ENCODE data around the gene LEUTX.
"Not testable (repeated sequence)": the region's sequence is repeated elsewhere in the genome, so short reads cannot be mapped to it uniquely, and the experiment has no call there.

LEUTX gene

DNA sequence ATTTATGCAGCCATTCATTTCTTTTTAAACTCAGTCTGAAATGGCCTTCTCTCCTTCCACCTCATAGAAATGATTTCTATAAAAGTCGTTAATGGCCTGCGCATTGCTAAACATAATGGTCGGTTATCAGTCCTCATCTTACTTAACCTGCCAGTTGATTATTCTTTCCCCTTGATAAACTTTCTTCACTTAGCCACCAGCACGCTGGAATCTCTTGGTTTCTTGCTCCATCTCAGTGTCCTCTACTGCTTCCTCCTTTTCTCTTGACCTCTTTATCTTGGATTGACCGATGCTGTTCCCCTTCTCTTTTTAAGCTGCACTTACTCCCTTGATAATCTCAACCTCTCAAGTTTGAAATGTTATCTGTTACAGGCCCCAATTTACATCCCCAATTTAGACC is 28.7 kb upstream of the LEUTX start:
- ChIA-PET POLR2A (ENCODE audit: low non-redundant PET) (no interaction called here), CTCF (no interaction called here)
- H3K27ac ChIP-seq, result no peak overlapping the region
- no peak for DNase-seq (ENCODE audit: low spot score)
- no peak for TF ChIP-seq CTCF (conservative IDR thresholded peaks at IDR 0.05; ENCODE audit: low read depth)

DNA sequence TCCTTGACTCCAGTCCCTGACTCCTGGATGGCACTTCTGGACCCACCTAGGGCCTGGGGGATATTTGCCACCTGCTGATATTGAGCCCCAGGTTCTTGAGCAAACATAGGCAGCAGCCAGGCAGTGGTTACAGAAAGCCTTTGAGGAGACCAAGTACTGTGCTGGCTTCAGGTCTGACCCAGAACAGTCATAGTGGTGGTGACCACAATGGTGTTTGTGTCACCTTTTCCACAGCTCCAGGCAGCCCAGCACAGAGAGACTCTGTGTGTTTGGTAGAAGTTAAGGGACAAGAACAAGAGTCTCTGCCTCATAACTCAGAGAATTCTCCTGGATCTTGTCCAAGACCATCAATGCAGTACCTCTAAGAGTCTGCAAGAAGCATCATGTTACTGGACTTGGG is 26.3 kb upstream of the LEUTX start:
- CTCF ChIA-PET, result no interaction called here
- POLR2A ChIA-PET (ENCODE audit: low non-redundant PET), result no interaction called here

DNA sequence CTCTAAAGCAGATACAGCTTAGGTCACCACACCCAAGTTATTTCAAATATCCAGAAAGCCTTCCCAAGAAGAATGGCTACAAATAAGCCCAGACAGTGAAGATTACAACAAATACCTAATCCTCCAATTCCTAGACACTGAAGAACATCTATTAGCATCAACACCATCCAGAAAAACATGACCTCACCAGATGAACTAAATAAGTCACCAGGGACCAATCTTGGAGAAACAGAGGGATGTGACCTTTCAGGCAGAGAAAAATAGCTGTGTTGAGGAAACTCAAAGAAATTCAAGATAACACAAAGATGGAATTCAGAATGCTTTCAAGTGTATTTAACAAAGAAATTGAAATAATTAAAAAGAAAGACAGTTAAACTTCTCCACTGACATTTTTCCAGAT is 25.9 kb upstream of the LEUTX start:
- CTCF ChIA-PET, result no interaction called here
- no peak overlapping the region for H3K27ac ChIP-seq
- no peak for DNase-seq (ENCODE audit: low spot score)
- POLR2A ChIA-PET (ENCODE audit: low non-redundant PET), result no interaction called here
- TF ChIP-seq CTCF (conservative IDR thresholded peaks at IDR 0.05; ENCODE audit: low read depth), result no peak

More for the DNA sequence above, 26.3 kb upstream of the LEUTX start:
- no peak overlapping the region for H3K27ac ChIP-seq
- TF ChIP-seq CTCF (conservative IDR thresholded peaks at IDR 0.05; ENCODE audit: low read depth), result no peak
- no peak for DNase-seq (ENCODE audit: low spot score)

DNA sequence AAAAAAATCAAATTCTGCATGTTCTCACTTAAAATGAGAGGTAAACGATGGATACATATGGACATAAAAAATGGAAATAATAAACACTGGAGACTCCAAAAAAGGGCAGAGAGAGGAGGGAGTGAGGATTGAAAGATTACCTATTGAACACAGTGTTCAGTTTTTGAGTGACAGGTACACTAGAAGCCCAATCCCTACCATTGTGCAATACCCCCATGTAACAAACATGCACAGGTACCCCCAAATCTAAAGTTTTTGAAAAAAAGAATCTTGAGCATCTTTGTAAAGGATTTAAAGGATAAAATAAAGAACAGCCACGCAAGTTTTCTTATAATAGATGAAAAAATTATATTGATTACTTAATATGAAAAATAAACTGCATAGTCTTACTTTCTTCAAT is 24.1 kb upstream of the LEUTX start:
- DNase-seq (ENCODE audit: low spot score), result no peak
- ChIA-PET CTCF (no interaction called here), POLR2A (ENCODE audit: low non-redundant PET) (no interaction called here)

DNA sequence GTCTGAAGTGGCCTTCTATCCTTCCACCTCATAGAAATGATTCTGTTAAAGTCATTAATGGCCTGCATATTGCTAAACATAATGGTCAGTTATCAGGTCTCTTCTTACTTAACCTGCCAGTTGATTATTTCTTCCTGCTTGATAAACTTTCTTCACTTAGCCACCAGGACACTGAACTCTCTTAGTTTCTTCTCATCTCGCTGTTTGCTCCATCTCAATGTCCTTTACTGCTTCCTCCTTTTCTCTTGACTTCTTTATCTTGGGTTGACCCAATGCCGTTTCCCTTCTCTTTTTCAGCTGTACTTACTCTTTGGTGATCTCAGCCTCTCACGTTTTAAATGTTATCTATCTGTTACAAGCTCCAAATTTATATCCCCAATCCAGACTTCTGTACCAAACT is 23.7 kb upstream of the LEUTX start:
- no peak overlapping the region for H3K27ac ChIP-seq
- POLR2A ChIA-PET (ENCODE audit: low non-redundant PET), result no interaction called here
- CTCF ChIA-PET, result no interaction called here
- no peak for DNase-seq (ENCODE audit: low spot score)
- no peak for TF ChIP-seq CTCF (conservative IDR thresholded peaks at IDR 0.05; ENCODE audit: low read depth)

More for the DNA sequence above, 24.1 kb upstream of the LEUTX start:
- no peak overlapping the region for H3K27ac ChIP-seq
- TF ChIP-seq CTCF (conservative IDR thresholded peaks at IDR 0.05; ENCODE audit: low read depth), result no peak

DNA sequence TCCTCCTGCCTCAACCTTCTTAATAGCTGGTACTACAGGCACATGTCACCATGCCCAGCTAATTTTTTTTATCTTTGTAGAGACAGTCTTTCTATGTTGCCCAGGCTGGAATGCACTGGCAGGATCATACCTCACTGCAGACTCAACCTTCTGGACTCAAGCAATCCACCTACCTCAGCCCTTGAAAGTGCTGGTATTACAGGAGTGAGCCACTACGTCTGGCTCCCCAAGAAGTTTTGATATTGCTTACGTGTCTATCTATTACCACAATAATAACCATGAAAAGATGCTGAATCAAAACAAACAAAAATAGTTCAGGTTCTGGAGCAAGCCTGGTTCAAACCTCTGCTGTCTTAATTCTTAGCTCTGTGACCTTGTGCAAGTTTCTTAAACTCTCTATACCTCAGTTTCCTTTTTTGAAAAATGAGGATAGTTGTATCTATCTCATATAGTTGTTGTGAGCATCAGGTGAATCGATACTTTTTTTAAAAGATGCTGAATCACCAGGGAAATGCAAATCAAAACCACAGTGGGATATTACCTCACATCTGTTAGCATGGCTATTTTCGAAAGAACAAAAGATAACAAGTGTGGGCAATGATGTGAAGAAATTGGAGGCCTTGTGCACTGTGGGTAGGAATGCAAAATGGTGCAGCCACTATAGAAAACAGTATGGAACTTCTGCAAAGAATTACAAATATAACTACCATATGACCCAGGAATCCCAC is 19.0 kb upstream of the LEUTX start:
- H3K27ac ChIP-seq, result no peak overlapping the region
- ChIA-PET CTCF (no interaction called here), POLR2A (ENCODE audit: low non-redundant PET) (no interaction called here)
- no peak for TF ChIP-seq CTCF (conservative IDR thresholded peaks at IDR 0.05; ENCODE audit: low read depth)
- DNase-seq (ENCODE audit: low spot score), result no peak

DNA sequence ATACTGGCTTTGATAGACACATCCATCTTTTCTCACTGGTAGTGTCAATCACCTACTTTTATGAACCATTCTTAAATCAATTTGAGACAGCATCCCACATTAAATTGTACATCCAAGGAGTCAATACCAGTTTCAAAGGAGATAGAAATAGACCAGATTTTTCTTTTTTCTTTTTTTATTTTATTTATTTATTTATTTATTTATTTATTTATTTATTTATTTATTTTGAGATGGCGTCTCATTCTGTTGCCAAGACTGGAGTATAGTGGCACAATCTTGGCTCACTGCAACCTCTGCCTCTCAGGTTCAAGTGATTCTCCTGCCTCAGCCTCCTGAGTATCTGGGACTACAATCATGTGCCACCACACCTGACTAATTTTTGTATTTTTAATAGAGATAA is 16.8 kb upstream of the LEUTX start:
- H3K27ac ChIP-seq; DNase-seq (ENCODE audit: low spot score); POLR2A ChIA-PET (ENCODE audit: low non-redundant PET); CTCF ChIA-PET: not testable (repeated sequence)

Measured in RWPE1 (cell line).